NOMO-1 (cell line): ENCODE data around the gene CYTH1.
"Not testable (repeated sequence)": the region's sequence is repeated elsewhere in the genome, so short reads cannot be mapped to it uniquely, and the experiment has no call there.

Experiments
- DNase-seq, 2 experiments: peaks; one replicate each; lab custom pipeline; 2025; ENCODE audit not compliant: unreplicated experiment in 2 of 2; lab: John Stamatoyannopoulos, UW

CYTH1 gene

DNA sequence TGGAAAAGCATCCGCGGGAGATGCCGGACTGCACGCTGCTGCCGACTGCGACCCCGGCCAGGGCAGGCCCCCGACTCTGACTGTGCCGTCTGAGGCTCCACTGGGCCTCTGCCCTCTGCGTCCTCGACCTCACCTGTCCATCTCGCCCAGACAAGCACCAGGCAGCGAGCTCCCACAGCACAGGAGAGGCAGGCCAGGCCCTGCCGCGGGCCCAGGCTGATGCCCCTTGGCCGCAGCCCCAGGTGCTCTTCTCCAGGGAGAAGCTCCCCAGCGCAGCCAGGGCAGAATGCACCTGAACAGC lies 106.8 kb downstream of the CYTH1 start:
- DNase-seq, result no peak

DNA sequence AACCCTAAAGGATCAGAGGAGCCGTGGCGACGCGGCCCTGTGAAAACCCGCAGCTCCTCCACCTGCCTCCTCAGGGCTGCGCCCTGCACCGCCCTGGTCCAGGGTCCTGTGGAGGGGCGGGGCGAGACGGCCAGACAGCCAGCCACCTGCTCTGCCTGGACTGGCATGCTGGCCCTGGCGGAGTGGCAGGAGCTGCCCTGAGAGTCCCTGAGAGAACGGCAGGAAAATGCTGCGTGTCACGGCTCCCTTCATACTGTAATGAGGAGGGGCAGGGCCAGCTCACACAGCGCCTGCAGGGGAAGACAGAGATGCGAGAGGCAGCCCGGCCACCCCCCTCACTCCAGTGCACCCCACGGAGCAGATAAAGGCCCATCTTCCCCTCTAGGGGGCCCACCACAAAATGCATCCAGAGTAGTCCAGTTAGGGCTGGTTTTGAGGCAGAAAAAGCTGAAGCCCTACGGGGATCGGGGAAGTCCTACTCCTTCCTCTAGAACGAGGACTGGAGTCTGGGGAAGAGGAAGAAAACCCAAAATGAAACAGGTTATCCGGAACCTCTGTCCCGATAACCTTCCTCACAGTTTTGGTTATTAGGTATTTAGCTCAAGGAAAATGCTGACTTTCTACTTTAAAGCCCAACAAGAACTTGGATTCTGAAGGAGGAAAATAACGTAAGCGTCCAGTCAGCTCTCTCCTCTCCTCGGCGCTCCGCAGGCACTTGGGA lies 107.3 kb downstream of the CYTH1 start:
- no peak for DNase-seq

DNA sequence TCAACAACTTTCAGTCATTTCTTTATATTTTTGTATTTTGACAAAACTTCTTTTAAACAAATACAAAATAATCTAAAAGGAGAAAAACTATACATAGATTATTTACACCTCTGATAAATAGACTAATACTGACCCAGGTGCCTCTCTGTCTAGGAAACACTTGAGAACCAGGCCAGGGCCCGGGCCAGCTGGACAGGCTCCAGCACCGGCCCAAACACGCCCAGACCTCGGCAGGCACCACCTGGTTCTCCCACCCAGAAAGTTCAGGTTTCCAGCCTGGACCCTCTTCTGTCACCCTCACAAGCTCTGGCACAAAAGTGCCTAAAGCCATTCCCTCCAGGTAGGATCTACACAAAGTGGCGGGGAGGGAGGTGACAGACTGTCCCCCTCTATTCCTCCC lies 107.9 kb downstream of the CYTH1 start:
- DNase-seq, result no peak

DNA sequence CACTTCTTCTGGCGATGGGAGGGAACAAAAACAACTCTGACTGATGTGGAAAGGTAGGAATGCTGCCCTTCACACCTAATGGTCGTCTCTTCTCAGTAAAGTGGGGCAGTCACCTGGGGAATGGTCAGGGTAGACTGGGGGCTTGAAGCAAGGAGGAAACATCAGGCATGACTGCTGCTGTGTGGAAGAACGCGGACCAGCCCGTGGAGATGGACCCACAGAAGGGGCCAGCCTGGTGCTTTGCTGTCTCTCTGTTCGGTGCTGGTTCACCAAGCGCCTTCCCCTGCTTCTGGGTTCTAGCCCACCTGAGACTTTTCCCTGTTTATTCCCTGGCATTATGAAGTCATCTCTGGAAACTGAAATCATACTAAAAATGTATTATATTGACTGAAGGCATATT lies 108.7 kb downstream of the CYTH1 start:
- no peak for DNase-seq

DNA sequence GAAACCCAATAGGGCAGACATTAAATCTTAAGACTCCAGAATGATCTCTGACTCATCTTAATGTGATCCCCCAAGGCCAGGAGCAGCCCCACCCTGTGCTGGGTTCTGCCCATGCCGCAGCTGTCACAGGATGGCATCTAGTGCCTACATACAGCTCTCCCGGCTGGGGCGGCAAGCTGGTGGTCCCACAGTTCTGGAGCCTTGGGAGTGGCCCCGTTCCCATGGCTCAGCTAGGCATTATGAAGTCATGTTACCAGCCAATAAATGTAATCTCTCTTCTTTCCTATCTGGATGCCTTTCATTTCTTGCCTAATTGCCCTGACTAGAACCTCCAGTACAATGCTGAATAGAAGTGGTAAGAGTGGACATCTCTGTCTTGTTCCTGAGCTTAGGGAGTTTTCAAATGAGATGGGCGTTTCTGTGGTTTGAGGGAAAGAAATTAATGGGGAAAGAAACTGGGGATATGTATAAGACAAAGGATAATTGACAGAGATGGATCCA lies 109.2 kb downstream of the CYTH1 start:
- no peak for DNase-seq

DNA sequence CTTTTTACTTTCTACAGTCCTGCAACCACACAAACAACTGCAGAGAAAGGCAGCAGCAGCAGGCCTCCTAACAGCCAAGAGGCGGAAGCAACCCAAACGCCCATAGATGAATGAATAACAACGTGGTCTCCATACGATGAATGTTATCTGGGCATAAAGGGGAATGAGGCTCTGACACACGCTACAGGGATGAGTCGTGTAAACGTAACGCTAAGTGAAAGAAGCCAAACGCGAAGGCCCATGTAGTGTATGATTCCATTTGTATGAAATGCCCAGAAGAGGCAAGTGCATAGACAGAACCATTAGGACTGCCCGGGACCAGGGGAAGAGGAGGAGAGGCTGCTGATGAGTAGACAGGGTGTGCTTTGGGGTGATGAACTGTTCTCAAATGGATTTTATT lies 110.1 kb downstream of the CYTH1 start:
- DNase-seq, result no peak

DNA sequence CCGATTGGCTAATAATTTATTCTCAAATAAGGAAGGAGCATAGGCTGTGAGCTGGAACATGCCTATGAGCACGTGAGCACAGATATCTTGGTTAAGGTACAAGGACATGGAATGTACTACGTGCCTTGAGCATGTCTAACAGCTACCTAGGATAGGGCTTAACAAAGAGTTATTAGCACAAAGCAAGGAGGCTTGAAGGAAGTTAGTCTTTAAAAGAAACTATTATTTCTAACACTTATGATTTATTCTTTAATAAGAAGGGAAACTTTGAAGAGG lies 110.4 kb downstream of the CYTH1 start:
- not testable (repeated sequence) for DNase-seq

DNA sequence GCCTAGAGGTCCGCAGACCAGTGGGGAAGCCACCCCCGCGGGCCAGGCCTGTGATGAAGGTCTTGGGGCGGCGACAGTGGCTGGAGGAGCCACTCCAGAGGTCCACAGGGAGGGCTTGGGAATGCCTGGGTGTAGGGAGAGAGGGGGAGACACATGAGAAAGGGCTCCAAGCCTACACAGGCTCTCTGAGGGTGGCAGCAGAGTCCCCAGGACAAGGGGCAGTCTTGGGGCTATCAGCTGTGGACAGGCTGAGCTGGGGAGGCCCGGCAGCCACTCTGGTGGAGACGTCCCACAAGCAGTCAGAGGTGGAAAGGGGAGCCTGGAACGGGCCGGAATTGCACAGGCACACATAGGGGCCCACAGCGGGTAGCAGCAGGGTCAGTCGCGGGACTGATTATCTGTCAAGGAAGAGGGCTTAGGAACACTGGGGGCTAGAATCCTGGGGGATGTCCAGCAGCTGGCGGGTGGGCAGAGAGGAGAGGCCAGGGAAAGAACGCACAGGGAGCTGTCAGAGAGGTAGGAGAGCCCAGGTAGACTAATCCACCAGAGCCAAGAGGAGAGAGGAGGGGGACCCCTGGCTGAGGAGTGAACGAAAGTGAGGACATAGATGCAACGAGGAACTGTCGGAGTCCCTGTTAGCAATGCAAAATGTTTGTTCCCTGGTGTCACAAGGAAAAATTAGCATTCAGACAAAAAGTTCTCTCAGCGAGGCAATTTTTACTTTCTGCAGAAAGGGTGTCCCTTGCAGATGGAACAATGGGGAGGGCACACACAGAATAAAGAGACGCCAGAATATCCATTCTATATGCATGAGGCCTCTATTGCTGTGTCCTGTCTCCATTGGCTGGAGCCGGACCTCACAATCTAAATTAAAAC lies 111.0 kb downstream of the CYTH1 start:
- no peak for DNase-seq

DNA sequence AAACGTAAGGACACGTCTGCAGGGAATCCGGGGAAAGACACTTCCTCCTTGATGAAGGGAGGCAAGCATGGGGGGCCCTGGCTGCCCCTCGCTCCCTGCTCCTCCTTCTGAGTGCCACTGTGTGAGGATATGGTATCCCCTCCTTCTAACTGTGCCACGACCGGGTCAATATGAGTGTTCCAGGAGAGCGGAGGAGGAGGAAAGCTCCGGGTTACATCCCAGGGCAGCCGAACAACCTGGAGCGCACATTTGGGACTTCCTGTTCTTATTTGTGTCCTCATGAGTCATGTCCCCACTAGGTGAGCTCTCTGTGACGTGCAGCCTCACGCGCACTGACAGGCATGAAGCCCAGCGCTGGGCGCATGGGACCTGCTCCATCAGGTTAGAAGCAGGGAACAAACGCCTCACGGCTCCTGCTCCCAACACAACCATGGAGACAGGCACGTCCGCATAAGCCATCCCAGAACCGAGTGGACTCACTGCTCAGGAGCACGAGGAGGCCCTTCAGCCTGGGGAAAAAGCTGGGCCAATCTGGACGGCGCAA lies 112.0 kb downstream of the CYTH1 start:
- DNase-seq, result no peak

DNA sequence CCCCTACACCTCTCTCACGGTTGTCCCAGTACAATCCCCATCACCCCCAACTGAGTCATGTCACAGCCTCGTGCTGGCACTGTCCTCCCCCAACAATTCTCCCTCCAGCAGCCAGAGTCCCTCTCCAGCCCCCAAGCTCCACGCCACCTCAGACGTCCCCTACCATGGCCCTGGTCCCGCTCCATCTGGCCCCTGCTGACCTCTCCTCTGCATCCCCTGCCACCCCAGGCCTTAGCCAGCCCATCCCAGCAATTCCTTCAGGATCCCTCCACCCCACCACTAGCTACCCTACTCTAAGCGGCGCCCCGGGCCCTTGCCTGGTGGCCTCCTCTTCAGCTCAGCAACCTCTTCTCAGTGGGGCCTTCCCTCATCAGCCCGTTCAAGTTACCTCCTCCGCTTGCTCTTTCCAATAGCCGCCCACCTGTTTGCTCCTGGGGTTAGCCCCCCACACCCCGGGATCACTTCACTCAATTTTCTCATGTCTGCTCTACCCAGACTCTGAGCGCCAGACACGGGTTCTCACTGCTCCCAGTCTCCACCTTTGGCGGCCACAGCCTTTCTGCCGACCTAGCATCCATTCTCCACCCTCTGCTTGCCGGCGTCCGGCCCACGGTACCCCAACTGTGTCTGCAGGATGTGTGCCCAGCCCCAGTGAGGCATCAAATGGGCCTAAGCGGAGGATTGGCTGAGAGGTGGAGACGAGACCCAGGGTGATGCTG lies 112.7 kb downstream of the CYTH1 start:
- DNase-seq, result no peak

DNA sequence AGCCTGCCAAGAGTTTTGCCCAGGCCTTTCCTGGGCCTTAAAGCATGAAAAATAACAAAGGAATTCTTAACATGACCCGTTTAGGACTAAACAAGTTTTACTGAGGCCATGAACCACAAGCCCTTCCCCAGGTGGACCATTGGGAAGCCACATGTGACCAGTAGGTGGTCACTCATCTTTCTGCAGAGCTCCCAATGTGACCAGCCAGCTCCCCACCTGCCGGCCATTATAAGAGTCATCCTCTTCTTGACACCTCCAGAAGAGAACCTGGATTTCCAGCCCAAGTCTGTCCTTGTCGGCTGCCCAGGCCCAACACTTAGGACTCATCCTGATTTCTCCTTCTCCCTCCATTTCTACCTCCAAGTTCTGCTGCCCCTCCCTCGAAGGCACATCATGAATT lies 113.2 kb downstream of the CYTH1 start:
- DNase-seq, result no peak

DNA sequence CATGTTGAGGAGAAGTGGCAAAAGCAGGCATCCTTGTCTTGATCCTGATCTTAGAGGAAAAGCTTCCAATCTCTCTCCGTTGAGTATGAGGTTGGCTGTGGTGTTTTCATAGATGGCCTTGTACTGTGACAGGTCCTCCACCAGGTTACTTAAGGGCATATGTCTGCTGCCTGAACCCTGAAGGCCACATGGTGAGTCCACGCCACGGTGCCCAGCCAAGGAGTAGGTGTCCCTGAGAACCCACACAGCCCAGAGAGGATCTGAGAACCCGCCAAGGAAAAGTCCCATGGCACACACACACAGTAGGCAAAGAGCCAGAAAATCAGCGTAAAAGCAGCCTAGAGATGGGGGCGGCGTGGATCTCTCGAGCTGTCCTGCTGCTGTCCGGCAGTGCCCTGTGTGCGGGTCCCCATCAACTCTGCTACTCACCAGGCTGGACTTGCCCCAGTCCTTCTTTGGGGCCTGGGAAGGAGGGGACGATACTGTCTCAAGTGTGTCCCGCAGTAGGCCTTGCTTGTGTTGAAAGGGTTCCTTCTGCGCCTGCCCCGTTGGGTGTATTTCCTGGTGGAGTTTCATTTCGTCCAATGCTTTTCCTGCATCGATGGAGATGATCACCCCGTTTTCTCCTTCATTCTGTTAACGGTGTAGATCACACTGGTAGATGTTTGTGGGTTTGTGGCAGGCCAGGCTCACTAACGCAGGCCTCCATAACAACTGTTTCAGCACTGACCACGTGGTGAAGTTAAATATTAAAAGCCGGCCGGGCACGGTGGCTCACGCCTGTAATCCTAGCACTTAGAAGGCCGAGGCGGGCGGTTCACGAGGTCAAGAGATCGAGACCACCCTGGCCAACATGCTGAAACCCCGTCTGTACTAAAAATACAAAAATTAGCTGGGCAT lies 114.1 kb downstream of the CYTH1 start:
- DNase-seq, result no peak

DNA sequence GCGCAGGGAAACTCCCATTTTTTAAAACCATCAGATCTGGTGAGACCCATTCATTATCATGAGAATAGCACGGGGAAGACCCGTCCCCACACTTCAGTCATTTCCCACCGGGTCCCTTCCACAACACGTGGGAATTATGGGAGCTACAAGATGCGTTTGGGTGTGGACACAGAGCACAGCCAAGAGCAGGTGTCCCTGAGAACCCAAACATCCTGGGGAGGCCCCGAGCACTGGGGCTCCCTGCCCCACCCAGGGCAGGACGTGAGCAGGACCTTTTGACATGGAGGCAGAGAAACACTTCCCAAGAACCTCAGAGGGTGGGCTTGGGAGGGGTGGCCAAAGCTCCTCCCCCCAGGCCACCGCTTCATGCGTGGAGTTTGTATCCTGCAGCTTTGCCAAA lies 115.0 kb downstream of the CYTH1 start:
- no peak for DNase-seq

DNA sequence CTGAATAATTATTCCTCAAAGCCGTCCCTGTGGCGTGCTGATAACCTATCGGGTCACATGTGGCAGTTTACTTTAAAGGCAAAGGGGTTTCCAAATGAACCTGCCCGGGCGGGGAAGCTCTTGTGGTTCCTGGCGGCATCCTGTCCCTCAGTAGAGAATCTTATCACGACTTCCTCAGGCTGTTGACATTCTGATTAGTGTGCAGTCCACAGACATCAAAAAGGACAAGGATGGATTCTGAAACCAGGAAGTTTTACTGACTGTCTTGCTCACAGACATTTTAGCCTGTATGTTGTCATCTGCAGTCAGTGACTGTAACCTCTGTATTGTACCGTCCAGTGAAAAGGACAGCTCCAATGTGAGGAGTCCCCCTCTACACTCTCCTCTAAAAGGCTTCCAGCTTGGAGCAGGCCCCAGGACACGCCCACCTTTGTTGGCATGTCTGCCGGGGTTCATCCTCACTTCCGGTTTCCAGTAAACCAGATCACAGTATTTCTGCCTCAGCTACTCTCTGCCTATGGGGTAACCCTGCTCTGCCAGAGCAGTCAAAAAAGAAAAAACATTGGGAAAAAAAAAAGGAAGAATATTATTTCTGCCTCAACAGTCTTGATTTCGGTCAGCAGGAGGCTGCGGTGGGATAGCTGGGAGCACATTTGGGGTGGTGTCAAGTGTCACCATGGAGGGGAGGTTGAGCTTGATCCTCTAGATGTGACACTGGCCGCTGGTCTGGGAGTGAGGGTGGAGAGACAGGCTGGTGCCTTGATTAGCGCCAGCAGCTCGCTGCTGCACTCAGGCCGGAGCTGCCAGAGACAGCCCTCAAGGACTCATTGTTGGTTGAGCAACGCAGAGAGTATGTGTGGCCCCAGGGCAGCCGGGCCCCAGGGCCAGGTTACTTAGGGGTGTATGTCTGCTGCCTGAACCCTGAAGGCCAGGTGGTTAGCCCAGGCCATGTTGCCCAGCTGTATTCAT lies 115.8 kb downstream of the CYTH1 start:
- DNase-seq, result peak; percentile 24 to 66

DNA sequence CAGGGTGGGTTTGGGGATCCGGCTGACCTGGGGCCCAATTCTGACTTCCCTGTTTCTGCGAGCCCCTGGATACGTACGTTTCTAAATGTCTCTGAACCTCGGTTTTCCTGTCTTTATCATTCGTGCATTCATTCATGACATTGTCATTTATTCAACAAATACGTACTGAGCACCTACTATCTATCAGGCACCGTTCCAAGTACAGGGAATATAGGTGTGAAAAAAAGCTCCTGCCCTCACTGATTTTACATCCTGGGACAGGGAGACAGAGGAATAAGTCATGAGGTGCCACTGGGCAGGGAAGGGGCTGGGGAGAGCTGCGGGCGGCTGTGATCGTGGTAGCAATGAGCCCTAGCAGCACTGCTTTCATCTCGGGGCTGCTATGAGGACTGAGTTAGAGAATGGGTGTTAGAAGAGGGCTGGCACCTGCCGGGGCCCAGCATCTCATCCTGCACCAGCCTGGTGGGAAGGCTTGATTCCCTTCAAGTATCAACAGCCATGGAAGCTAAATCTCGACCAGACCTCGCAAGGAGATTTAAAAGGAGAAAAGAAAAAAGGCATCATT lies 116.6 kb downstream of the CYTH1 start:
- DNase-seq, result no peak

DNA sequence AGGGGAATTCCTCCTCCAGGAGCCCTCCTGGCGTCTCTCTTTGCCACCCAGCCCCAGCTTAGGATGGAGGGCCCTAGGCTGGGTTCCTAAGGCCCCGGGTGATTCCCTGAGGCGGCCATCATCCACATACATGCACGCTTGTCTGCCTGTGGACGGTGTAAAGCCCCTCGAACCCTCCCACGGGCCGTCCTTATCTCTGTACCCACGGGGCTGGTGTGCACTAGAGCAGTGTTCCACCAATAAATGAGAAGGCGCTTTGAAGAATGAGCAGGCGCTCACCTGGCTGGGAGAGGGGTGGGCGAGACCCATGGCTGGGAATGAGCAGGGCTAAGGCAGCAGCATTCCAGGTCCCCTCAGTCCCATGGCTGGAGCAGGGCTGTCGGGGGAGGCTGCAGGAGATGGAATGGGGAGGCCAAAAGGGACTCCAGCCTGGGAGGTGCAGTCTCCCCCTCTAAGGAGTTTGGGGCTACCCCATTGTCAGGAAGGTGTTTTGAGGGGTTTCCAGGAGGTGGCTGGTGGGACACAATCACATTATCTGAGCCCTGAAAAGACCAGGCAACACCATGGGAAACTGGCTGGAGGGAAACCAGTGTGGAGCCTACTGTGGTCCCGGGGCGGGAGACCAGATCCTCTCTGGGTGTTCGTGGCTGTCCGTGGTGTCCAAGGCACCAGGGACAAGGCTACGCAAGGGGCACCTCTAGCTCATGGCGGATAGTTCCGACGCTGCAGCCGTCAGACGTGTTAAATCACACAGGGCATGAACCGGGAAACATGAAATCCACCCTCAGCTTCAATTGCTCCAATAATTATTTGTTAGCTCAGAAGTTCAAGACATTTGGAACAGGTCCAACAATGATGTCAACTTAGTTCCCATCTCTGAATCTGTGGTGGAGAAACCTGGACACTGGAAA lies 117.3 kb downstream of the CYTH1 start:
- DNase-seq, result no peak

DNA sequence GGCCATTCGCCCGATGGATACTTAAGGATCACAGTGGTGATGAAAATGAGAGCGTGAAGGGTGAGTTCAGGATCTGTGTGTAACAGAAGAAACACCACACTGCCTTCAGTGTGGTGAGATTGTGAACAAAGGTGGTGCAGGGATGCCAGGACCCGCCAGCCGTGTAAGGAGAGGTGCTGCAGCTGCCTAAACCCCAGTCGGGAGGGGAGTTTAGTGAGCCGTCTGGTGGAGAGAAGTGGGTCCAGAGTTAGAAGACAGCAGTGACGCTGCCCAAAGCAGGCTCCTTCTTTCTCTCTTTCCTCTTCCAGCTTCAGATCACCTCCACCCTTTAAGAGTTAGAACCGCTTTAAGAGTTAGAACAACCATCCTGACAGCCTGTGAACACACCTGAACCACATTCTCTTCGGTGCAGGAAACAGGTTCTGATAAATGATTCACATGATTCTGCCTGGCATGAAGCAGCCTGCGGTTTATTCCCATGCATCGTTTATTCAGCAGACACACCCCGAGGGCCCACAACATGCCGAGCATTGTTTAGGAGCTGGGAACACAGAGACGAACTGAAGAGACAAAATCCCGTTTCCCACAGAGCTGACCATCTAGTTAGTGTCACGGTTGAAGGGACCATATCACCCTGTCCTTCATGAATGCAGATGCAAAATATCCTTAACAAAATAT lies 120.8 kb downstream of the CYTH1 start:
- no peak for DNase-seq
